H9 (cell line): ENCODE results near the gene IMPACT. TPM values are rescaled to one million over a fixed set of nuclear protein-coding genes. Genes with fewer than 3 reads are reported as not detected.

Experiments
- DNase-seq: peaks from one replicate; pipeline ENCODE4 v3.0.0-alpha.2; 2017
- H2AFZ ChIP-seq: one replicate; pipeline ENCODE4 v1.6.1; 2013; ENCODE audit warnings: mild to moderate bottlenecking, low read length, control low read depth, moderate library complexity
- H2AK5ac ChIP-seq: 2 replicates; pipeline ENCODE4 v1.6.1; 2013; ENCODE audit warnings: low read length, control low read depth, mixed read lengths; ENCODE audit not compliant: insufficient read length
- H2BK120ac ChIP-seq: one replicate; pipeline ENCODE4 v1.6.1; 2013; ENCODE audit warnings: low read depth, mild to moderate bottlenecking, low read length, control low read depth, inconsistent platforms; ENCODE audit not compliant: poor library complexity, severe bottlenecking
- H2BK12ac ChIP-seq: 2 replicates; pipeline ENCODE4 v1.6.1; 2013; ENCODE audit warnings: low read length, control low read depth, mixed read lengths, low read depth; ENCODE audit not compliant: insufficient read length
- H2BK15ac ChIP-seq: 2 replicates; pipeline ENCODE4 v1.6.1; 2013; ENCODE audit warnings: low read depth, low read length, control low read depth
- H2BK20ac ChIP-seq: one replicate; pipeline ENCODE4 v1.6.1; 2013; ENCODE audit warnings: low read depth, mild to moderate bottlenecking, low read length, control low read depth, inconsistent platforms; ENCODE audit not compliant: poor library complexity, severe bottlenecking
- H2BK5ac ChIP-seq: 2 replicates; pipeline ENCODE4 v1.6.1; 2013; ENCODE audit warnings: low read length, control low read depth, mixed read lengths; ENCODE audit not compliant: insufficient read length
- H3K14ac ChIP-seq: 2 replicates; pipeline ENCODE4 v1.6.1; 2013; ENCODE audit warnings: low read length, control low read depth; ENCODE audit not compliant: insufficient read depth
- H3K18ac ChIP-seq: 2 replicates; pipeline ENCODE4 v1.6.1; 2013; ENCODE audit warnings: low read depth, mild to moderate bottlenecking, mixed read lengths, low read length, control low read depth; ENCODE audit not compliant: insufficient read length
- H3K23ac ChIP-seq: 2 replicates; pipeline ENCODE4 v1.6.1; 2013; ENCODE audit warnings: low read length, control low read depth, mixed read lengths, low read depth; ENCODE audit not compliant: insufficient read length
- H3K23me2 ChIP-seq: 2 replicates; pipeline ENCODE4 v1.6.1; 2013; ENCODE audit warnings: low read depth, mild to moderate bottlenecking, mixed read lengths, low read length, control low read depth; ENCODE audit not compliant: insufficient read length, poor library complexity, severe bottlenecking
- H3K27ac ChIP-seq: 2 replicates; pipeline ENCODE4 v1.5.1; 2013; ENCODE audit warnings: low read length, control low read depth, mixed read lengths, low read depth; ENCODE audit not compliant: insufficient read length
- H3K27me3 ChIP-seq: 2 replicates; pipeline ENCODE4 v1.6.1; 2013; ENCODE audit warnings: low read length, control low read depth, inconsistent platforms; ENCODE audit not compliant: insufficient read depth
- H3K4ac ChIP-seq: 2 replicates; pipeline ENCODE4 v1.6.1; 2013; ENCODE audit warnings: low read depth, mild to moderate bottlenecking, control low read depth, inconsistent platforms, low read length, moderate library complexity
- H3K4me1 ChIP-seq: 2 replicates; pipeline ENCODE4 v1.6.1; 2013; ENCODE audit warnings: low read length, control low read depth, inconsistent platforms; ENCODE audit not compliant: insufficient read depth
- H3K4me2 ChIP-seq: 2 replicates; pipeline ENCODE4 v1.6.1; 2013; ENCODE audit warnings: low read length, control low read depth, mixed read lengths; ENCODE audit not compliant: insufficient read length, insufficient read depth
- H3K56ac ChIP-seq: 2 replicates; pipeline ENCODE4 v1.6.1; 2013; ENCODE audit warnings: low read depth, mild to moderate bottlenecking, mixed read lengths, low read length, control low read depth; ENCODE audit not compliant: insufficient read length
- H3K79me1 ChIP-seq: 2 replicates; pipeline ENCODE4 v1.6.1; 2013; ENCODE audit warnings: low read depth, mild to moderate bottlenecking, moderate library complexity, low read length, control low read depth, inconsistent platforms; ENCODE audit not compliant: insufficient read depth, poor library complexity, severe bottlenecking
- H3K79me2 ChIP-seq: 2 replicates; pipeline ENCODE4 v1.6.1; 2013; ENCODE audit warnings: low read length, control low read depth, inconsistent platforms; ENCODE audit not compliant: insufficient read depth
- H3K9ac ChIP-seq: 2 replicates; pipeline ENCODE4 v1.6.1; 2013; ENCODE audit warnings: low read length, control low read depth, mixed read lengths; ENCODE audit not compliant: insufficient read length; ENCODE audit errors: extremely low read depth
- H3K9me3 ChIP-seq: one replicate; pipeline ENCODE4 v1.6.1; 2013; ENCODE audit warnings: low read depth, low read length, inconsistent platforms; ENCODE audit not compliant: control insufficient read depth
- H3T11ph ChIP-seq: one replicate; pipeline ENCODE4 v1.6.1; 2013; ENCODE audit warnings: mild to moderate bottlenecking, low read length, control low read depth, inconsistent platforms
- H4K20me1 ChIP-seq: one replicate; pipeline ENCODE4 v1.6.1; 2013; ENCODE audit not compliant: control insufficient read depth, insufficient read length, insufficient read depth
- H4K5ac ChIP-seq: 2 replicates; pipeline ENCODE4 v1.6.1; 2013; ENCODE audit warnings: low read depth, mild to moderate bottlenecking, mixed read lengths, low read length, control low read depth; ENCODE audit not compliant: insufficient read length
- H4K8ac ChIP-seq: replicated peaks from 2 replicates; pipeline ENCODE4 v1.6.1; 2013; ENCODE audit warnings: low read length, control low read depth, mixed read lengths, low read depth; ENCODE audit not compliant: insufficient read length
- H4K91ac ChIP-seq: 2 replicates; pipeline ENCODE4 v1.6.1; 2013; ENCODE audit warnings: low read depth, mild to moderate bottlenecking, moderate library complexity, mixed read lengths, low read length, control low read depth; ENCODE audit not compliant: insufficient read length
- H3K27ac Mint-ChIP-seq, 3 experiments: 2 replicates in 2 of 3; 3 replicates in 1 of 3; pipeline ENCODE4 v1.8.0; 2020 to 2021; ENCODE audit warnings: mixed read lengths in 3 of 3, mild to moderate bottlenecking in 1 of 3, moderate library complexity in 1 of 3
- H3K27me3 Mint-ChIP-seq: 2 replicates; pipeline ENCODE4 v1.8.0; 2021; ENCODE audit warnings: low read depth, mild to moderate bottlenecking, moderate library complexity, mixed read lengths
- H3K36me3 Mint-ChIP-seq, 3 experiments: 2 replicates in 2 of 3; 3 replicates in 1 of 3; pipeline ENCODE4 v1.8.0; 2020 to 2021; ENCODE audit warnings: low read depth in 3 of 3, mixed read lengths in 3 of 3; ENCODE audit not compliant: insufficient read depth in 1 of 3
- H3K4me1 Mint-ChIP-seq, 2 experiments: 2 replicates each; pipeline ENCODE4 v1.8.0; 2020; ENCODE audit warnings: mixed read lengths in 2 of 2
- H3K4me3 Mint-ChIP-seq, 2 experiments: 2 replicates in 1 of 2; 3 replicates in 1 of 2; pipeline ENCODE4 v1.8.0; 2020 to 2021; ENCODE audit warnings: mild to moderate bottlenecking in 2 of 2, mixed read lengths in 2 of 2, moderate library complexity in 1 of 2
- H3K9me3 Mint-ChIP-seq, 2 experiments: 2 replicates in 1 of 2; 3 replicates in 1 of 2; pipeline ENCODE4 v1.8.0; 2020; ENCODE audit warnings: mild to moderate bottlenecking in 2 of 2, mixed read lengths in 2 of 2, moderate library complexity in 1 of 2
- CTCF ChIP-seq: fragments of 200-600 bp; sonication (generic); conservative IDR thresholded peaks from 3 replicates; pipeline ENCODE4 v1.8.0; 2021; ENCODE audit warnings: antibody characterized with exemption, mild to moderate bottlenecking
- WGBS: extraction: QIAGEN DNeasy Blood & Tissue Kit; methylation state at CpG from one replicate; pipeline ENCODE4 v1.1.7; 2013; ENCODE audit warnings: missing lambda C conversion rate, low lambda C conversion rate, mixed read lengths; ENCODE audit not compliant: insufficient read length; ENCODE audit errors: extremely low coverage; 5-methylcytosine and 5-hydroxymethylcytosine counted together
- total RNA-seq: library from RNA; stranded (reverse); gene quantifications from 2 replicates; pipeline ENCODE4 v1.2.1, GENCODE V29; 2021

IMPACT gene
- total RNA-seq, 1 experiment from 2014 or later, result 41.9 TPM

GRCh38 chr18:24465486-24465885 lies 39.0 kb downstream of the IMPACT start:
- H3K27me3 Mint-ChIP-seq, result no peaks in the 10 kb centered on the region; the same call in 1 of the 2 replicates
- Histone ChIP-seq H3K27me3 (no peaks in the 10 kb centered on the region), H3K14ac (no peak overlapping the region), H3K18ac (no peak overlapping the region), H2BK5ac (no peak overlapping the region), H3K4me2 (no peak overlapping the region), H4K20me1 (no peaks in the 10 kb centered on the region), H2AFZ (no peak overlapping the region), H3K56ac (no peak overlapping the region), H3K4ac (no peak overlapping the region), H4K8ac (no peak overlapping the region), H3K79me2 (no peaks in the 10 kb centered on the region), H3K27ac (no peak overlapping the region), H3K23me2 (no peaks in the 10 kb centered on the region), H4K5ac (no peak overlapping the region), H3K23ac (no peak overlapping the region), H2BK20ac (no peak overlapping the region), H2AK5ac (no peak overlapping the region), H2BK120ac (no peak overlapping the region), H3K4me1 (no peaks in the 10 kb centered on the region; the same call in 1 of the 2 replicates), H3K9ac (no peak overlapping the region), H3K79me1 (no peaks in the 10 kb centered on the region), H2BK15ac (no peak overlapping the region), H4K91ac (no peak overlapping the region), H2BK12ac (no peak overlapping the region), H3T11ph (no peak overlapping the region), H3K9me3 (no peaks in the 10 kb centered on the region)
- DNase-seq, result no peak
- no CpG with 5 or more reads among the region's 7 CpGs for WGBS
- H3K27ac Mint-ChIP-seq, result no peak overlapping the region
- peaks cover 9 to 11% of the 10 kb centered on the region in 2 experiments for H3K4me1 Mint-ChIP-seq
- no peaks in the 10 kb centered on the region for H3K36me3 Mint-ChIP-seq
- peaks cover 0 to 2% of the 10 kb centered on the region in 2 experiments; a peak in 1 of 5 replicates for H3K9me3 Mint-ChIP-seq
- TF ChIP-seq CTCF, result no peak
- no peak overlapping the region for H3K4me3 Mint-ChIP-seq
